Measurements from ENCODE around the gene SLK. TPM values are rescaled to one million over a fixed set of nuclear protein-coding genes. Genes with fewer than 3 reads are reported as not detected.

Gene SLK
- total RNA-seq, 2 donors from 2014 or later = 38.3 to 91.2 TPM

DNA sequence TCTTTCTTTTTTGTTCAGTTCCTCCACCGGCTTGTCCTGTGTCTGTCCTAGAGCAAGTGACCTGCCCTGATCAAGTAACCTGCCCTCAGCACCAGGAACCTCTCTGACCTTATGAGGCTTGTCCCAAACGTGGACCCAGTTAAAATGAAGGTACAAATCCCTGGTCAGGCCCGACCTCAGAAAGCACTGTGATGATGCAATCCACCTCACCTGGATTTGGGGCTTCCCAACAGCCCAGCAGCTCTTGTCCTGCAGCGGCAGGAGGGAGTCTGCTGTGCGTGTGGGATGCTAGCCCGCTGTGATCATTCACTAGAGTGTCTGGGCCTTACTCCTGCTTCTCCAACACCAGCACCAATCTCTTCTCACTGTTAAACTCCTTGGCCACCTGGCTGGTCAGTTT is 107.6 kb downstream of the SLK start:
- DNase-seq (ENCODE audit: low spot score) = no peak

DNA sequence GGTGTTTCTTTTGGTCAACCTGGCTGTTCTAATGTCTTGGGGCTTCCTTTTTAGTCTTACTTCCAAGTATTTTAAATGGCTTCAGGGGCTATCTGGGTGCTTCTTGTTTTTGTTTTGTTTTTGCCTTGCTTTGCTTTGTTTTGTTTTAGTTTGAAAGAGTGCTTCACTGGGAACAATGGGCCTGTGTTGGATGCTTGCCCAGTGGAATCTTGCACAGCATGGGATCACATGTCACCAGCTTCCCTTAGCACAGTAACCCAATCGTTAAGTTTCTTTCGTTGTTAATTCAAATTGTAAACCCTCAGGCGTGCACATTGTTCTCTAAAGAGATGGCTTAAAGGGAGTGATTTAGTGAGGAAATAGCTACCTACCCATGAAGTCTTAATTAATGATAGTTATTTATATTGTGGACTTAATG is 109.8 kb downstream of the SLK start:
- Histone ChIP-seq H3K9me3 (no peaks in the 10 kb centered on the region), H3K36me3 (no peaks in the 10 kb centered on the region), H3K27me3 (replicated peaks; ENCODE audit: insufficient read depth) (no peaks in the 10 kb centered on the region), H3K27ac (no peak overlapping the region), H3K4me1 (ENCODE audit: control insufficient read depth in 1 of 2, low read depth in 2 of 2) (no peaks in the 10 kb centered on the region), H3K4me3 (no peak overlapping the region)
- ATAC-seq (ENCODE audit: insufficient number of reproducible peaks, low FRiP score, low read depth) (no peak), DNase-seq (ENCODE audit: low spot score) (no peak)
- TF ChIP-seq CTCF (IDR thresholded peaks at IDR 0.05) = no peak

More for the DNA sequence above, 107.6 kb downstream of the SLK start:
- TF ChIP-seq CTCF (IDR thresholded peaks at IDR 0.05) = no peak
- Histone ChIP-seq H3K27ac (no peak overlapping the region), H3K4me1 (ENCODE audit: control insufficient read depth in 1 of 2, low read depth in 2 of 2) (no peaks in the 10 kb centered on the region), H3K27me3 (replicated peaks; ENCODE audit: insufficient read depth) (no peaks in the 10 kb centered on the region), H3K4me3 (no peak overlapping the region), H3K9me3 (no peaks in the 10 kb centered on the region), H3K36me3 (no peaks in the 10 kb centered on the region)
- ATAC-seq (ENCODE audit: insufficient number of reproducible peaks, low FRiP score, low read depth) = no peak

DNA sequence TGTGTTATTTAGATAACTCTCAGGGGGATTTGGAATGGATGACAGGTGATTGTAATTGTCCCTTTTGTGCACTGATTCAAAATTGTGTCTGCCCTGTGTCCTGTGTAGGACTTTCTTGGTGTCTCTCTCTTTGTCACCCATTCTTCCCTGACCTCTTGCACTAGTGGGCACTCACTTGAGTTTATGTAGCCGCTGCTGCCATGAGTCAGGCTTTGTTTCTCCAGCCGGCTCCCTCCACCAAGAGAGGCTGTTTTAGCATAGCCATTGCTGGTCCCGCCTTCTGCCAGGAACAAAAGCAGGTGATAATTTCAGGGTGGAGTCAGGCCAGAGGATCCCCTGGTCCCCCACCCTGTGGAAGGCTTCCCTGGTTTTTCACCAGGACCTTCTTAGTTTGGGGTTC is 110.3 kb downstream of the SLK start:
- Histone ChIP-seq H3K9me3 (no peaks in the 10 kb centered on the region), H3K27ac (no peak overlapping the region), H3K36me3 (no peaks in the 10 kb centered on the region), H3K4me1 (ENCODE audit: control insufficient read depth in 1 of 2, low read depth in 2 of 2) (no peaks in the 10 kb centered on the region), H3K27me3 (replicated peaks; ENCODE audit: insufficient read depth) (no peaks in the 10 kb centered on the region), H3K4me3 (no peak overlapping the region)
- no peak for ATAC-seq (ENCODE audit: insufficient number of reproducible peaks, low FRiP score, low read depth)
- no peak for TF ChIP-seq CTCF (IDR thresholded peaks at IDR 0.05)
- no peak for DNase-seq (ENCODE audit: low spot score)

GRCh38 chr10:104077663-104078151 is 110.8 kb downstream of the SLK start:
- Histone ChIP-seq H3K27me3 (replicated peaks; ENCODE audit: insufficient read depth) (no peaks in the 10 kb centered on the region), H3K27ac (no peak overlapping the region), H3K4me3 (no peak overlapping the region), H3K36me3 (no peaks in the 10 kb centered on the region), H3K4me1 (ENCODE audit: control insufficient read depth in 1 of 2, low read depth in 2 of 2) (no peaks in the 10 kb centered on the region), H3K9me3 (no peaks in the 10 kb centered on the region)
- DNase-seq (ENCODE audit: low spot score) (no peak), ATAC-seq (ENCODE audit: insufficient number of reproducible peaks, low FRiP score, low read depth) (no peak)
- TF ChIP-seq CTCF (IDR thresholded peaks at IDR 0.05) = no peak

Other genes with a start within 250 kb of the SLK start
- 10 to 100 TPM; 28.3 to 51.5 TPM for gene SH3PXD2A, start 111.6 kb upstream of the SLK start, total RNA-seq
- gene STN1, start 49.0 kb upstream of the SLK start, total RNA-seq = 10 to 100 TPM; 11.6 to 30.6 TPM
- gene COL17A1, start 118.7 kb downstream of the SLK start, total RNA-seq = under 1 TPM; 0.49 to 0.95 TPM
- 1 to 10 TPM; 4.9 to 7.4 TPM for gene SFR1, start 155.0 kb downstream of the SLK start, total RNA-seq